NAMALWA (cell line): Measurements from ENCODE around the gene RAB3C.

Source experiments
- DNase-seq: peaks from one replicate; pipeline ENCODE4 v3.0.0-alpha.2; 2015; ENCODE audit warnings: low spot score

RAB3C gene

DNA sequence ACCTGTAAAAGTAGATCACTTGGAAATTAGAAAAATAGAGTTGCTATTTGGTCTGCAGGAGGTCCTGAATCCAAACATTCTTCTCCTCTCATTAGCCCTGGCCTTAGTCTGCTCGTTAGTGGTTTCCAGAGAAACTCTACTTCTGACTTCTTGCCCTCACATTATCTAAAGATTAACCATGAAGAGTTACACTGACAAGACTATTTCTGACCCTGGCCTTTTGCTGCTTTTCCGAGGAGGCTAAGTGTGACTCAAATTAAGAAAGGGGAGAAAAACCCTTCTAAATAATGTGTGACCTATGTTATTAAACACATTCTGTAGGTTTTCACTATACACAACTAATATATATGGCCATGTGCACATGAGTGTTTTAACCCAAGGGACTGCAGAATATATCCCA is 302.4 kb downstream of the RAB3C start:
- no peak for DNase-seq

DNA sequence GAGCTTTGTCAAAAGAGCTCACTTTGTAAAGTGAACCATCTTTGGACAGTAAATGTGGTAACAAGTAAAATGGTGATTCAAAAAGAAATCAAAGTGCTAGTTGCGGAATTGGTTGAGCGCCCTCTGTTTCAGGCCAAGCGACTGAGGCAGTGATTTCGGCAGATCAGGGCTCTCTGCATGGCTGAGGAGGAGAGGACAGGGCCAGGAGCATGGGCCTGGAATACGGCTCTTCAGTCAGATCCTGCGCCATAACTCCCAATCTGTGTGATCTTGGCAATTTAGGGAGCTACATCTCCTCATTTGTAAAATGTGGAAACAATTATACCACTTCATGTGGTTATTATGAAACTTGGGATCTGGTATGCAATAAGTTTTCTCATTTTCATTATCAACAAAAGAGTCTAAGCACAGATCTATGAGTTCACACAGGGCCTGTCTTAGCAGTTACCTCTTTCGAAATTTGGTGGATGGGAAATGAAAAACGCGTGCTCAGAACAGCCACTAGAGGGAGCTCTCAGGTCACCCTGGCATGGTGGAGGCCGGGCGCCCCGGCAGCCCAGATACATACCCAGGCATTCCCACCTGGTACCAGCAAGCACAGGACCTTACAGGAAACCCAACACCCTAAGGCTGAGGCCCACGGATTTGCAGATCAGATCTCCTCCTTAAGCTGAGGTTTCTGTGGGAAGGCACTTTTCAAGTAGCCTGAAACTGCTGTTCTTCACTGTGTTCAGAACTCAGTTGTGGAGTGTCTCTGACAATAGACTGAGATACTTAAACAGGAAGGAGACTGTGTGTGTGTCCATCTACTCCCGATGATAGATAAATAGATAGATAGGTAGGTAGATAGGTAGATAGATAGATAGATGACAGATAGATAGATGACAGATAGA is 303.7 kb downstream of the RAB3C start:
- DNase-seq = peak; percentile 55

DNA sequence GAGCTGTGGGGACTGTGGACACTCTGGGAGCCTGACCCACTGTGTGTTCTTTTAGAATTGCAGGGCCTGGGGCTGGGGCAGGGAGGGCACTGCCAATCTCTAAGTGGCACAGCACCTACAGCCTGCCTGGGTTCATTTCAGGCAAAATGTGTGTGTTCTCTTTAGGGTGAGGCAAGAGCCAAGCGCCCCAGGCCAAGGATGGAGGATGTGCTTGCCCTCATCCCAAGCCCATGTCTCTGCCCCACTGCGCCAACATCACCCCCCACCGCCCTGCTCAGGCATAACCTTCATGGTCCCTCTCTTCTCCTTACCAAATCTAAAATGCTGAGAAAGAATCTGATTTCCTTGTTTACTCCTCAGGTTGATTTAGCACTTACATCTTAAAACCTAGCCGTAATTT is 304.4 kb downstream of the RAB3C start:
- DNase-seq = no peak

DNA sequence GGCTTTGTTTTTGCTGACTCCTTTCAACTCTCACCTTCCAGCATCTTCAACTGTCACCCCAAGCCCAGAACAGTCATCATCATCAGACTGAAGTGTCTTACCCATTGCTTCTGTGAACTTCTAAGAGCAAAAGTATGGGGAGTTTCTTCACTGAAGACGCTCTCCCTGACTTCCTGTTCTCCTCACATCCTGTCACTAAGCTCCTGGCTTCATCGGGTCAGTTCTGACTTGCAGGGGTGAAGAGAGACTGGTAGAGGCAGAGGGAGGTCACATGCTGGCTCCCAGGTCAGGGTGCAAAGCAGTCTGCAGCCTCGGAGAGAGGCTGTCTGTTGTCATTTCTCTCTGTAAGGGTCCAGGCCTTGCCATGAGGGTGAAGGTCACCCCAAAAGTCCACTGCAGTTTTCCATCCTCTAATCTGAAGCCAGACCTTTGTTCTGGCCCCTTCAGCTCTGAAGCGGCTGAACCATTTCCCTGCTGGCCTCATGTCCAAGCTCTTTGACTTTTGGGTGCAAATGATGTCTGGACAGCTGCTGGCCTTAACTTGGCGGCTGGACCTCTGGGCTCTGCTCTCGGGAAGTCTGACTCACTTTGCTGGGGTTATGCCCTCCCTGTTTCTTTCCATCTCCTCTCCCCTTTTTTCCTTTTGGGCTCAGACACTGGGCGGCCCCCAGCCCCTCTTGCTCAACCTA is 305.0 kb downstream of the RAB3C start:
- DNase-seq = no peak

DNA sequence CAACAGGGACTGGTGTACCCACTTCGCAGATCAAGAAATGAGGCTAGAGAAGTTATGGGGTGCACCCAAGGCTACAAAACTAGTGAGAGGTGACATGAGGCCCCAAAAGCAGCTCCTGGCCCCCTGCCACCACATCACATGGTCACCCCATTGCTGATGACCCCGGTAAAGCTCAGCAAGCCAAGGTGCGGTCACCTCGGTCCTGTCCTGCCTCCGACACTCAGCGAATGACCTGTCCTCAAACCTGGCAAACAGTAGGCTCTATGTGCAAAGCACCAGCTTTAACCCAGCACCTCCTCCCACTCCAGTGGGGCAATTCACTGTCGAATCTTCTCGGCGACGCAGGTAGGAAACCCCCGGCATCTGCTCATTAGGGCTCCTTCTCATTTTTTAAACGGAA is 307.4 kb downstream of the RAB3C start:
- no peak for DNase-seq

DNA sequence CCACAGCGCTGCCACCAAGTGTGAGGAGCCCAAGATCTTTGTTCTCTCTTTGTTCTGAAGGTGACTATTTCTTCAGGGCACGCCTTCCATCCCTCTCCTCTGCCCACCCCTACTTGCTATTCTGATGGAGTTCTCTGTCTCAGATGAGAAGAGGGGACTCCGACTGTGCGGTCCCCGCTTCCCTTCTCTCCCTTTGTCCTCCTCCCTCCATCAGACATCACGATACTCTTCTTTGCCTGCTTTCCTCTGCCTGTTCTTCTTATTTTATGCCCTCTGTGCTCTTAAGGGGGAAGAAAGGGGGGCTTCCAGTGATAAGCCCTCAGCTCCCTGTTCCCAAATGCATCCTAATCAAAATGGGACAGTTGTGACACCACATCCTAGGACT is 307.8 kb downstream of the RAB3C start:
- no peak for DNase-seq

DNA sequence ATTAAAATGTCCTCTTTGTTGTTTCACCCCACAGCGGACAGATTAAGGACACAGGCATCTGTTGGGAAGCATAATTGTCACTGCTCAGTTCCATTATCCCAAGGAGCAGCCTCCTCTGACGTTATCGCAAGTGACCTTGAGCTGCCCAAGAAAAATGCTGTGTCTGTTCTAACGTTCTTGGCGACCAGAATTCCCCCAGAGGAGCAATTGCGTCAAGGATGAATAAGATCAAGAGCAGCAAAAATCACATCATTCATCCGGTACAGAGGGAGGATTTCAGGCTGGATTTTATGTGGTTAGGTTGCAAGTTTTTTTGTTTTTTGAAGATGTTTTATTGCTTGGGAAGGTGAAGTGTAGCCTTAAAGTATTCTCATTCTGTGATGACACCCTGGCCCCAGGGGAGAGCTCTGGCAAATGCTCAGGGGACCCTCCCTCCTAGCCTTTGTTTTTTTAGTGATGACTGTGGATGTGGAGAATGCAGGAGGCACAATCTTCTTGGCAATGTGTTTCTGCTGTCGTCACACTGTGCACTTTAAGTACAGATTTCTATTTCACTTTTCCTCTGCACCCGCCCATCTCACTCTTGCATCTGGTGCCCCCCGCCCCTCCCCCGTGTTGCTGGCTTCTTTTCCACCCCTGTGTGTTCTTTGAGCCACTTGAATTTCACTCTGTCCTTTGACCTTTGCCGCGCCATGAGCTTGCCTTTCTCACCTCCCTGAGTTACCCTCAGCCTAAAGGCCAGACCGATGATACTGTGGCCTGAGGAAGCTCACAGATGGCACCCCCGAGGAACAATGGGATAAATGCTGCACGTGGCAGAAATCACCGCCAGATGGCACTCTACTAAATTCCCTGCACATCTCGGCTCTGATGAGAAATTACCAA is 308.5 kb downstream of the RAB3C start:
- peak; percentile 59 for DNase-seq

GRCh38 chr5:58891971-58892343 is 309.1 kb downstream of the RAB3C start:
- DNase-seq = no peak

GRCh38 chr5:58893551-58893950 is 310.7 kb downstream of the RAB3C start:
- no peak for DNase-seq

- no peak for DNase-seq
These were observed 315.1 kb downstream of the RAB3C start for GRCh38 chr5:58898006-58898405.

- no peak for DNase-seq
These were observed 315.7 kb downstream of the RAB3C start for GRCh38 chr5:58898538-58898937.

DNA sequence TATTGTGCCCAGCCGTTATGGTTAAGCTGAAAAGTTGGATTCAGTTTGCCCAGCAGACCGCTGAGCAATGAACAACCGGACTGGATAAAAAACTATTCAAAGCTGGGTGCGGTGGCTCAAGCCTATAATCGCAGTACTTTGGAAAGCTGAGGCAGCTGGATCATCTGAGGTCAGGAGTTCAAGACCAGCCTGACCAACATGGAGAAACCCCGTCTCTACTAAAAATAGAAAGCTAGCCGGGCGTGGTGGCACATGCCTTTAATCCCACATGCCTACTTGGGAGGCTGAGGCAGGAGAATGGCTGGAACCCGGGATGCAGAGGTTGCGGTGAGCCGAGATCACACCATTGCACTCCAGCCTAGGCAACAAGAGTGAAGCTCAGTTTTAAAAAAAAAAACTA is 318.4 kb downstream of the RAB3C start:
- DNase-seq = no peak

DNA sequence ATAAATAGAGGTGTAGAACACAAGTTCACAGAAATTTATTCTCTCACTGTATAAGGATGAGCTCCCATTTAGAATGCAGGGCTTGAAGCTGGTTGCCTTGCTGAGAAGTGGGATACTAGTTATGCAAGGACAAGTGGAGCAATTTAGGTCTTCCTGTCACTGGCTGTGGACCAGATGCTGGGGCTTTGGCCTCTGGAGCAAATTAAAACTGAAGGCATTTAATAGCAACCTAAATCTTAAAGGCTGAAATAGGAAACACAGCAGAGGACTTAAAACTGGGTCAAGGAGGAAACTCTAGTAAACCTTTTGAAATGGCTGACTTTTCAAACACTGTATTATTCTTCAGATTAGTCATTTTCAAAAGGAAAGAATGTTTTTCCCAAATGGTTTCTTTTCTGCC is 319.4 kb downstream of the RAB3C start:
- no peak for DNase-seq

- DNase-seq = no peak
These were observed 319.9 kb downstream of the RAB3C start for GRCh38 chr5:58902765-58903164.

DNA sequence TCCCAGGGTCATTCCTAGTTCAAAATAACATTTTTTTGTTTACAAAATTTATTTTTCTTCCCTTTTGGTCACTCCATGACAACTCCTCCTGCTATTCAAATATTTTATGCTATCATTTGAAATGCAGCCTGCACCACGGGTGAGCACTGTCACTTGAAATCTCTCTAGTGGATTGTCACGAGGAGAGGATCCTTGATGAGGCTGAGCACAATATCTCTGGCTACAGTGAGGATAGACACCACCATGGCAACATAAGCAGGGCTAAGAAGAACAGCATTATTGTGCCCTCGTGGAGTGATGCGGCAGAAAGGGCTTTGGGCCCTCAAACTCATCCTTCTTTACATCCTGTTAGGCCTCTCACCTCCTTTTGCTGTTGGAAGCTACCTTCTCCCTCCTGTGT is 321.9 kb downstream of the RAB3C start:
- no peak for DNase-seq

DNA sequence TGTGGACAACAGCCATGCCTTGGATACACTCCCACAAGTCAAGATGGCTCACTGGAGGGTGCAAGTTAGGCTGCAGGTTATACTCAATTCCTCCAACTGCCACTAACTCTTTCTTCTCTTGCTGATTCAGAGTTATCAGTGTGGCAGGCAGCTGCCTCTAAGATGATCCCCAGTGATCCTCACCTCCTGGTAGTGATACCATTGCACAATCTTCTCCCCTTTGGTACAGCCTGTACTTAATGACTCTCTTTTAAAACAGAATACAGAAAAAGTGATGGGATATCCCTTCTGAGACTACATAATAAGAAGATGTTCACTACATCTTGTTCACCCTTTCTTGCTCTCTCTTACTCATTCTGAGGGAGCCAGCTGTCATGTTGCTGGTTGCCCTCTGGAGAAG is 323.1 kb downstream of the RAB3C start:
- DNase-seq = no peak
